ENCODE results near the gene IL20RA.
"Not testable (repeated sequence)": the region's sequence is repeated elsewhere in the genome, so short reads cannot be mapped to it uniquely, and the experiment has no call there.

The IL20RA gene

GRCh38 chr6:136990242-136990578 lies 54.6 kb downstream of the IL20RA start:
- no peak for DNase-seq (ENCODE audit: low read depth in 1 of 2, low spot score in 1 of 2)
- TF ChIP-seq JUND (IDR thresholded peaks at IDR 0.05; ENCODE audit: low read depth): no peak
- in situ Hi-C loops (cut with HindIII; ENCODE audit: low pct_unique_long_range_greater_than_20kb, low sequenced_read_pairs): no loop called here

DNA sequence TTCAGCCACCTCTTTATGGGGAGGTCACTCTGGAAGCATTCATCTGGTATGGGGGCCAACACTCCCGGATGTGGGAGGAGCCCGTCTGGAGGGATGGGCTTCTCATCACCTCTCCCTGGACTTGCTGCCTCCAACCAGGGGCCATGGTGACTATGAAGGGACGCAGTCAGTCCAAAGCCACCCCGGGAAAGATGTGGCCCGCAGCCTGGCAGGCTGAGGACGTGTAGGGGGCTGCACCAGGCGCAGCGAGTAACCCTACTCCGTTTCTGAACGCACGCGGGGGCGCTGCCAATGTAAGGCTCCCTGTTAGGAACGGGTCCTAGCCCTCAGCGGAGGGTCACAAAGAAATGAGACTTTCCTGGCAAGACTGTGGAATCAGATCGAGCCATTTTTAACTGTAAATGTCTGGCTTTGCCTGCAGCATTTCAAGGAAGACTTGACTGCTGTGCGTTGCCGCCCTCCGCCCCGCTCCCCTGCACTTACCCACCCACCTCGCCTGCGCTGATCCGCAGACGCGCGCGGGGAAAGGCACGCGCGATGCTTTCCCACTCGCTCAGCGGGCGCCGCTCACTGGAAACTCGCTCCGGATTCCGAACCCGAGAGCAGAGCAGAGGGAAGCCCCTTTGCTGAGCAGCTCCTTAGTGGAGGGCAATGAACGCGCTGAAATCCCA lies 55.1 kb downstream of the IL20RA start:
- DNase-seq (ENCODE audit: low read depth in 1 of 2, low spot score in 1 of 2): peak in 1 of 2 experiments; percentile 24
- no peak for TF ChIP-seq JUND (IDR thresholded peaks at IDR 0.05; ENCODE audit: low read depth)
- in situ Hi-C loops (cut with HindIII; ENCODE audit: low pct_unique_long_range_greater_than_20kb, low sequenced_read_pairs): no loop called here

GRCh38 chr6:136987526-136987925 lies 57.2 kb downstream of the IL20RA start:
- in situ Hi-C loops (cut with HindIII; ENCODE audit: low pct_unique_long_range_greater_than_20kb, low sequenced_read_pairs): no loop called here
- TF ChIP-seq JUND (IDR thresholded peaks at IDR 0.05; ENCODE audit: low read depth): no peak
- peak in 1 of 2 experiments; percentile 41 for DNase-seq (ENCODE audit: low read depth in 1 of 2, low spot score in 1 of 2)

DNA sequence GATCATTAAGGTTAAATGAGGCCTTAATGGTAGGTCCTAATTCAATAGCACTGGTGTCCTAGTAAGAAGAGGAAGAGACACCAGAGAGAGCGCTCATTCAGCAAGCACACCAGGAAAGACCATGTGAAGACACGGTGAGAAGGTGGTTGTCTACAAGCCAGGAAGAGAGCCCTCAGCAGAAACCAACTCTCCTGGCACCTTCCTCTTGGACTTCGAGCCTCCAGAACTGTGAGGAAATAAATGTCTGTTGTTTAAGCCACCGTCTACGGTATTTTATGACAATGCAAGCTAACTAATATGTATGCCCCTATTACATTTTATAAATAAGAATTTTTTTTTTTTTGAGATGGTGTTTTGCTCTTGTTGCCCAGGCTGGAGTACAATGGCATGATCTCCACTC lies 59.3 kb downstream of the IL20RA start:
- in situ Hi-C loops (cut with HindIII; ENCODE audit: low pct_unique_long_range_greater_than_20kb, low sequenced_read_pairs): no loop called here
- no peak for TF ChIP-seq JUND (IDR thresholded peaks at IDR 0.05; ENCODE audit: low read depth)
- no peak for DNase-seq (ENCODE audit: low read depth in 1 of 2, low spot score in 1 of 2)

DNA sequence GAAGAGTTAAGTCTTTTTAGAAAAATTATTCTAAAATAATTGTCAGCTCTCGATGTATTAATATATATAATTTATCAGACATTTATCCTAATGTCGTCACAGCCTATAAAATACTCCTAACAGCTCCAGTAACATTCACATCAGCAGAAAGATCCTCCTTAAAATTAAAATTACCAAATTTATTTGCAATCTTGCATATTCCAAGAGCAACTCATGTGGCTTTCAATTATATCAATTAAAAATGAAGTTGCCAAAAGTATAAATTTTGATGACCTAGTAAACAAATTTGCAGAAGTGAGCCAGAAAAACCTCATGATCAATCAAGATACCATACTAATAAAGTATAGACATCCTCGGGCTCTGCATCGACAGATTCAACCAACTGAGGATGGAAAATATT lies 60.2 kb downstream of the IL20RA start:
- in situ Hi-C loops (cut with HindIII; ENCODE audit: low pct_unique_long_range_greater_than_20kb, low sequenced_read_pairs): no loop called here
- no peak for TF ChIP-seq JUND (IDR thresholded peaks at IDR 0.05; ENCODE audit: low read depth)
- no peak for DNase-seq (ENCODE audit: low read depth in 1 of 2, low spot score in 1 of 2)

- no peak for TF ChIP-seq JUND (IDR thresholded peaks at IDR 0.05; ENCODE audit: low read depth)
- in situ Hi-C loops (cut with HindIII; ENCODE audit: low pct_unique_long_range_greater_than_20kb, low sequenced_read_pairs): no loop called here
- DNase-seq (ENCODE audit: low read depth in 1 of 2, low spot score in 1 of 2): no peak
These were observed 61.1 kb downstream of the IL20RA start for GRCh38 chr6:136983687-136984086.

- no peak for TF ChIP-seq JUND (IDR thresholded peaks at IDR 0.05; ENCODE audit: low read depth)
- DNase-seq (ENCODE audit: low read depth in 1 of 2, low spot score in 1 of 2): no peak
- in situ Hi-C loops (cut with HindIII; ENCODE audit: low pct_unique_long_range_greater_than_20kb, low sequenced_read_pairs): no loop called here
These were observed 61.8 kb downstream of the IL20RA start for GRCh38 chr6:136982928-136983327.

DNA sequence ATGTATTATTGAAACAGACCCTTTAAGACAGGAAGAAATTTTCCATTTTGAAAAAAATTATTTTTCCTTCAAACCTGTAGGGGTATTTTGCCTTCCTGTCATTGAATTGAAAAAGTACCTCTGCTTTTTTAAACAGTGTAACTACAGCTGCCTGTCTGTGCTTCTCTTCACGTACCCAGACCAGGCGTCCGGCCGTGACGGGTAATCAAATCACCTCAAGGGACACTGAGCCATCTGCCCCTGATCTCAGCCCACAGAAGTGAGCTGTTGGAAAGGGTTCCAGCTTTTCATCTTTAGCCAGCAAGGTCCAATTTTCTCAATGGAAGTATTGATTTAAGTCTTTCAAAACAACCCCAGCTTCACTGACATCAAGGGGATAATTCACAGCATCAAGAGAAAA lies 64.7 kb downstream of the IL20RA start:
- no peak for DNase-seq (ENCODE audit: low read depth in 1 of 2, low spot score in 1 of 2)
- no peak for TF ChIP-seq JUND (IDR thresholded peaks at IDR 0.05; ENCODE audit: low read depth)
- in situ Hi-C loops (cut with HindIII; ENCODE audit: low pct_unique_long_range_greater_than_20kb, low sequenced_read_pairs): no loop called here

GRCh38 chr6:136979206-136979605 lies 65.6 kb downstream of the IL20RA start:
- DNase-seq (ENCODE audit: low read depth in 1 of 2, low spot score in 1 of 2): no peak
- in situ Hi-C loops (cut with HindIII; ENCODE audit: low pct_unique_long_range_greater_than_20kb, low sequenced_read_pairs): no loop called here
- no peak for TF ChIP-seq JUND (IDR thresholded peaks at IDR 0.05; ENCODE audit: low read depth)

DNA sequence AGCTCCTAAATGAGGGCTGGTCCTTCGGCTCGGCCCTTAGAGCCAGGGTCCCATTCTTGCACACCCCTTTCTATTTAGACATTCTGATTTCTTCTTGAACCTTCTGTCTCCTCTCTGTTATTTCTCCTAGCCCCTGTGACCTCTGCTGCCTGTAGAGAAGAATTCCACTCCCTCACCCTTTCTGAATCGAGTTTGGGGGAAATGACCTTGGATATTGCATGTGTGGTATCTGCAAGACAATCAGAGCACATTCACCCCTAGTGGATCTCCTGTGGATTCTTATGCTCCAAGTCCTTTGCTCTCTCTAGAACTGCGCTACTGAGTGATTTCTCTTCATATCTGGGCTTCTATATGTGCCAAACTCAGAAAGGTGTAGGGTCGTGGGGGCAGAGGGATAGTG lies 67.7 kb downstream of the IL20RA start:
- in situ Hi-C loops (cut with HindIII; ENCODE audit: low pct_unique_long_range_greater_than_20kb, low sequenced_read_pairs): no loop called here
- no peak for TF ChIP-seq JUND (IDR thresholded peaks at IDR 0.05; ENCODE audit: low read depth)
- no peak for DNase-seq (ENCODE audit: low read depth in 1 of 2, low spot score in 1 of 2)

- DNase-seq (ENCODE audit: low read depth in 1 of 2, low spot score in 1 of 2): no peak
- in situ Hi-C loops (cut with HindIII; ENCODE audit: low pct_unique_long_range_greater_than_20kb, low sequenced_read_pairs): no loop called here
- TF ChIP-seq JUND (IDR thresholded peaks at IDR 0.05; ENCODE audit: low read depth): no peak
These were observed 69.6 kb downstream of the IL20RA start for GRCh38 chr6:136975089-136975715.

DNA sequence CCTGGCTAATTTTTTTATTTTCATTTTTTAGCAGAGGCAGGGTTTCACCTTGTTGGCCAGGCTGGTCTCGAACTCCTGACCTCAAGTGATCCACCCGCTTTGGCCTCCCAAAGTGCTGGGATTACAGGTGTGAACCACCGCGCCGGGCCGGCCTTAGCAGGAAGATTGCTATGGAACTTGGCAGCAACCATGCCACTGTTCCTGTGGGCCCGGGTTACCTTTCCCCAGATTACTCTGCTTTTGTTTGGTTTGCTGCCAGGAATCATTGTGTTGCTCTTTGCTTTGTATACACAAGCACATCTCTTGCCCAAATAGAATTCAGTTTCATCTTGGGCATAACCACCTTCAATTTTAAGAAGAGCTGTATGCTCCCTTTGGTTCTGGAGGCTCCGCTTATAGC lies 71.0 kb downstream of the IL20RA start:
- in situ Hi-C loops (cut with HindIII; ENCODE audit: low pct_unique_long_range_greater_than_20kb, low sequenced_read_pairs); DNase-seq (ENCODE audit: low read depth in 1 of 2, low spot score in 1 of 2): not testable (repeated sequence)

DNA sequence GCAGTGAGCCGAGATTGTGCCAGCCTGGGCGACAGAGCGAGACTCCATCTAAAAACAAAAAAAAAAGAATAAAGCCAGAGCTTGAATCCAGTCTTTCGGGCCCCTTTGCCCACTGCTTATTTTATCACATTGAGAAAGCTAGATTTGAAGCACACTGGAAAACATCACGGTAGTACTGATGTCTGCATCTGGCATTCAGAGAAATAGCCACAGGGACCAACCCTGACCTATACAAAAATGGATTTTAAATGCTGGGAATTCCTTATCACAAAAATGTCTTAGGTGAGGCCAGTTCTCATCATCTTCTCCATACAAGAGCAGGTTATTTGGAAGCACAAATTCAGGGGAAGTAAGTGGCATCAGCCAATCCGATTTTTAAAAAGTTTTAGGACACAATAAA lies 73.2 kb downstream of the IL20RA start:
- TF ChIP-seq JUND (IDR thresholded peaks at IDR 0.05; ENCODE audit: low read depth): no peak
- DNase-seq (ENCODE audit: low read depth in 1 of 2, low spot score in 1 of 2): no peak
- in situ Hi-C loops (cut with HindIII; ENCODE audit: low pct_unique_long_range_greater_than_20kb, low sequenced_read_pairs): no loop called here

GRCh38 chr6:136969930-136970329 lies 74.8 kb downstream of the IL20RA start:
- in situ Hi-C loops (cut with HindIII; ENCODE audit: low pct_unique_long_range_greater_than_20kb, low sequenced_read_pairs): no loop called here
- peak in 1 of 2 experiments; percentile 36 for DNase-seq (ENCODE audit: low read depth in 1 of 2, low spot score in 1 of 2)
- no peak for TF ChIP-seq JUND (IDR thresholded peaks at IDR 0.05; ENCODE audit: low read depth)

All from T47D (cell line).